GM20000 (cell line): Measurements from ENCODE around the gene SNAPC1.

Source experiments
- DNase-seq: peaks from one replicate; pipeline ENCODE4 v3.0.0; 2012; ENCODE audit warnings: low spot score
- TF ChIP-seq, protein P1 (sequence below): IDR thresholded peaks from 2 replicates; pipeline ENCODE4 v1.5.1; 2012; ENCODE audit warnings: mild to moderate bottlenecking, control low read depth; ENCODE audit errors: extremely low read depth, missing control alignments

Gene SNAPC1

DNA sequence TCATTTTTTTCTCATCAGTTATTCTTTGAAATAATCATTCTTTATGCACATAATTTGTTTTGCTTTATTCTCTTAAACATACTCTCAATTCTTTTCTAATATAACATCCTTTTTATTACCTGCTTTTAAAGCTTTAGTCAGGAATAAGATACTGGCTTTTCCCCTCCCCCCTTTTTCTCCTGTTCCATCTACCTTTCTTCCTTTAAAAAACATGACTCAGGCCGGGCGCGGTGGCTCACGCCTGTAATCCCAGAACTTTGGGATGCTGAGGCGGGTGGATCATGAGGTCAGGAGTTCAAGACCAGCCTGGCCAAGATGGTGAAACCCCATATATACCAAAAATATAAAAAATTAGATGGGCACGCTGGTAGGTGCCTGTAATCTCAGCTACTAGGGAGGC, 41.5 kb upstream of the SNAPC1 start:
- TF ChIP-seq, protein P1, sequence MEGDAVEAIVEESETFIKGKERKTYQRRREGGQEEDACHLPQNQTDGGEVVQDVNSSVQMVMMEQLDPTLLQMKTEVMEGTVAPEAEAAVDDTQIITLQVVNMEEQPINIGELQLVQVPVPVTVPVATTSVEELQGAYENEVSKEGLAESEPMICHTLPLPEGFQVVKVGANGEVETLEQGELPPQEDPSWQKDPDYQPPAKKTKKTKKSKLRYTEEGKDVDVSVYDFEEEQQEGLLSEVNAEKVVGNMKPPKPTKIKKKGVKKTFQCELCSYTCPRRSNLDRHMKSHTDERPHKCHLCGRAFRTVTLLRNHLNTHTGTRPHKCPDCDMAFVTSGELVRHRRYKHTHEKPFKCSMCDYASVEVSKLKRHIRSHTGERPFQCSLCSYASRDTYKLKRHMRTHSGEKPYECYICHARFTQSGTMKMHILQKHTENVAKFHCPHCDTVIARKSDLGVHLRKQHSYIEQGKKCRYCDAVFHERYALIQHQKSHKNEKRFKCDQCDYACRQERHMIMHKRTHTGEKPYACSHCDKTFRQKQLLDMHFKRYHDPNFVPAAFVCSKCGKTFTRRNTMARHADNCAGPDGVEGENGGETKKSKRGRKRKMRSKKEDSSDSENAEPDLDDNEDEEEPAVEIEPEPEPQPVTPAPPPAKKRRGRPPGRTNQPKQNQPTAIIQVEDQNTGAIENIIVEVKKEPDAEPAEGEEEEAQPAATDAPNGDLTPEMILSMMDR: no peak
- no peak for DNase-seq

DNA sequence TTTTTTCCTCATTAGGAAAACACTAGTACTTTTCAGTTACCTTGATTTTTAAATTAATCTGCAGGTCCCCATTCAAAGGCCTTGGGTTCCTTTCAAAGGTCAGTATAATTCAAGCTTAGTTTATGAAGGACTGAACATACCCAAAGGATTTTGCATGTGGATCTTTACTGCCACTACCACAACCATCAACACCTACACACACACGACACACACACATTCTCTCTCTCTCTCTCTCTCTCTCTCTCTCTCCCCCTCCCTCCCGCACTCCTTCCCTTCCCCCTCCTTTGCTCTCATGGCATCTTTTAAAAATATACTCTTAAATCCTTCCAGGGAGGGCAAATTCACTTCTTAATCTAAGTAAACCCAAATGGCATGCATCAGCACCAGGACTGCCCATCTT, 38.1 kb upstream of the SNAPC1 start:
- DNase-seq: no peak
- TF ChIP-seq, protein P1: no peak

DNA sequence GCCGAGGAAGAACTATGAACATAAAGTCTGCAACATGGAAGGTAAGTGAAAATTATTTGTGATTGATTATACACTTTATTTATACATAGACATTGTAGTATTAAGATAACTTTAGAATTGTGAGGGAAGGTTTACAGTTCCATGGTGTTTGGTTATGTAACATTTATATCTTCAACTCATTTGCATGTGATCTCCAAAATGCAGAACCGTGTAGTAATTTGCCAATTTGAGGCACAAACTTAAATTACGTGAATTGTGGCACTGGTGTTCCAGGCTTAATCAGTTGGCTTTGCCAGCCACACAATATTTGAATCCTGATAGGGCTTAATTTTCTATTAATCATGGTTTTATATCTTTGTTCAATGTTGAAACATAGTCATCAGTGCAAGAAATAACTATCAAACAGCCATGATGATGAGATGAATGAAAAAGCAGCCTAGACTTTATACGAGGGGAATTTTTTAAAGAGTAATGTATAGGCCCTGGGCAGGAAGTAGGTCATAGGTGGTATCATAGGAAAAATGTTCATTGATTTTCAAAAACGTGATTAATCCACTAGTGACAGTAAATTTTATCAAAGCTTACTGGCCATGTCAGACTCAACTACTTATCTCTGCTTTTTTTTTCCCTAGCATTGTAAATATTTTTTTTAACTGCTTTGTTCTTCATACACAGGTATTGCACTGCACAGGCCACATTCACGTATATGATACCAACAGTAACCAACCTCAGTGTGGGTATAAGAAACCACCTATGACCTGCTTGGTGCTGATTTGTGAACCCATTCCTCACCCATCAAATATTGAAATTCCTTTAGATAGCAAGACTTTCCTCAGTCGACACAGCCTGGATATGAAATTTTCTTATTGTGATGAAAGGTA, 35.2 kb upstream of the SNAPC1 start:
- no peak for DNase-seq
- TF ChIP-seq, protein P1: no peak

DNA sequence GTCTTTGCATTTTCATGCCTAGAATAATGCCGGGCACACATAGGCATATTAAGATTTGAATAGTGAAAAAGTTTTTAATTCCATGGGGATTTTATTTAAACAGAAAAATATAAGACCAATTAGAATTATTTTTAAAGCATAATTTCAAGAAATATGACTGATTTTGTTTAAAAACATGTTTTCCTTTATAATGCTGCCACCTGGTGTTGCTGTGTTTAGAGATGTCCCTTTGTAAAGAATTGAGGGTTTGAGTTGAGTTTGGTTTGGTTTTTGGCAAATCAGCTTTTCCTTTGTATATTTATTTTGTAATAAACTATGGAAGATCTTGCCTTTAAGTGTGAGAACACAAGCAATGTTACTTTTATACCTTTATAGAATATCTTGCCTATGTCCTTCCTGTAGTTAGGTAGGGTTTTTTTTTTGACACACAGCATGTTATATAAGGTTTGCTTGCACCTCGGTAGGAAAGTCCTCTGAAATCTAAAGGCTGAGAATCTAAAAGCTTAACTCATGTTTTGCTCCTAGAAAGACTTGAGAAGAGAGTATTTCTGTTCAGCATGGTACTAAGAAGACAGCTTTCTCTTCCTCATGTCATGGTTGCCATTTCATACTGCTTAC, 31.4 kb upstream of the SNAPC1 start:
- TF ChIP-seq, protein P1: no peak
- DNase-seq: no peak

DNA sequence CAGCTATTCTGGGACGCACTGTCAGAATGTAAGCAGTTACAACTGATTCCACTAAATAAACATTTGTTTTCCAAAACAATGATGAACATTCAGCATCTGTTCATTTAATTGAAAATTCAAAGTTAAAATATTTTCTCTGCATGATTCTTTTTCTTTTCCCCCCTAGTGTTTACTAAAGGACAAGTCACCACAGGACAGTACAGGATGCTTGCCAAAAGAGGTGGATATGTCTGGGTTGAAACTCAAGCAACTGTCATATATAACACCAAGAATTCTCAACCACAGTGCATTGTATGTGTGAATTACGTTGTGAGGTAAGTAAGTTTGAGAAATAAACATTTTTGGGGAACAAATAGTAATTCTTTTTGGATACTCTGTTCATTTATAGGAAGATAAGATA, 28.2 kb upstream of the SNAPC1 start:
- DNase-seq: no peak
- TF ChIP-seq, protein P1: no peak

DNA sequence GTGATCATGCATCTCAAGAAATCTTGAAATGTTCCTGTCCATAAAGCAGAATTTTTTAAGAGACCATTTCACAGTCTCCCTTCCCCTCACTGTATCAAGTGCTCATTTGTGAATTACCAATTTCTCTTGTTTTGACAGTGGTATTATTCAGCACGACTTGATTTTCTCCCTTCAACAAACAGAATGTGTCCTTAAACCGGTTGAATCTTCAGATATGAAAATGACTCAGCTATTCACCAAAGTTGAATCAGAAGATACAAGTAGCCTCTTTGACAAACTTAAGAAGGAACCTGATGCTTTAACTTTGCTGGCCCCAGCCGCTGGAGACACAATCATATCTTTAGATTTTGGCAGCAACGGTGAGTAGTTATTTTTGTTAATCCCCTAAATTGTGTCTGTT, 25.5 kb upstream of the SNAPC1 start:
- TF ChIP-seq, protein P1: no peak
- no peak for DNase-seq

DNA sequence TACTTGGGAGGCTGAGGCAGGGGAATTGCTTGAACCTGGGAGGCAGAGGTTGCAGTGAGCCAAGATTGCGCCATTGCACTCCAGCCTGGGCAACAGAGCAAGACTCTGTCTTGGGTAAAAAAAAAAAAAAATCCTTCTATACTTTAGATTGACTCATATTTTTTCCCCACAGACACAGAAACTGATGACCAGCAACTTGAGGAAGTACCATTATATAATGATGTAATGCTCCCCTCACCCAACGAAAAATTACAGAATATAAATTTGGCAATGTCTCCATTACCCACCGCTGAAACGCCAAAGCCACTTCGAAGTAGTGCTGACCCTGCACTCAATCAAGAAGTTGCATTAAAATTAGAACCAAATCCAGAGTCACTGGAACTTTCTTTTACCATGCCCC, 24.3 kb upstream of the SNAPC1 start:
- TF ChIP-seq, protein P1: no peak
- DNase-seq: no peak
